K562 (cell line): ENCODE data around the gene PDZRN4.

Source experiments
- POLR2AphosphoS5 ChIP-seq: IDR thresholded peaks from 2 replicates; pipeline ENCODE4 v1.6.1; 2011; ENCODE audit warnings: mild to moderate bottlenecking, low read depth, low read length, moderate library complexity; ENCODE audit not compliant: control insufficient read depth, insufficient read depth
- RCOR1 ChIP-seq, 2 experiments: IDR thresholded peaks; 2 replicates each; pipeline ENCODE4 v1.6.1; 2012; ENCODE audit warnings: low read depth in 2 of 2, low read length in 2 of 2, borderline replicate concordance in 1 of 2, improper control_type of control experiment in 1 of 2
- ZC3H4 ChIP-seq: sonication (generic); formaldehyde crosslinking; IDR thresholded peaks from 2 replicates; pipeline ENCODE4 v1.9.0; 2021; ENCODE audit warnings: missing genetic modification reagents, borderline replicate concordance
- ZFP1 ChIP-seq: fragments of 450-650 bp; formaldehyde crosslinking; IDR thresholded peaks from 2 replicates; pipeline ENCODE4 v1.4.0; 2020; ENCODE audit warnings: mild to moderate bottlenecking, mixed read lengths
- TF ChIP-seq, protein P1 (sequence below), 2 experiments: fragments of 450-650 bp in 1 of 2; sonication (generic) in 1 of 2; formaldehyde crosslinking in 1 of 2; IDR thresholded peaks in 1 of 2; conservative IDR thresholded peaks in 1 of 2; 2 replicates each; pipeline versions ENCODE4 v1.6.1 to v1.8.1; 2016 to 2023; ENCODE audit warnings: mild to moderate bottlenecking in 2 of 2, moderate library complexity in 2 of 2, inconsistent platforms in 1 of 2, missing genetic modification reagents in 1 of 2
- TF ChIP-seq, protein P2 (sequence below), 3 experiments: IDR thresholded peaks in 2 of 3; conservative IDR thresholded peaks in 1 of 3; 2 replicates each; pipeline ENCODE4 v1.5.1; 2011 to 2012; ENCODE audit warnings: low read length in 3 of 3, mild to moderate bottlenecking in 3 of 3, control low read depth in 2 of 3, improper control_type of control experiment in 1 of 3, inconsistent platforms in 1 of 3, low read depth in 1 of 3, mixed read lengths in 1 of 3, moderate library complexity in 1 of 3; ENCODE audit not compliant: insufficient read depth in 2 of 3
- TF ChIP-seq, protein P3 (sequence below): fragments of 250-450 bp; sonication (Bioruptor Pico); IDR thresholded peaks from 2 replicates; pipeline ENCODE4 v1.8.0; 2022; ENCODE audit warnings: inconsistent platforms, mild to moderate bottlenecking, moderate library complexity, borderline replicate concordance
- TF ChIP-seq, protein P4 (sequence below): fragments of 450-650 bp; IDR thresholded peaks from 2 replicates; pipeline ENCODE4 v1.6.1; 2017; ENCODE audit warnings: mild to moderate bottlenecking, moderate library complexity

DNA sequence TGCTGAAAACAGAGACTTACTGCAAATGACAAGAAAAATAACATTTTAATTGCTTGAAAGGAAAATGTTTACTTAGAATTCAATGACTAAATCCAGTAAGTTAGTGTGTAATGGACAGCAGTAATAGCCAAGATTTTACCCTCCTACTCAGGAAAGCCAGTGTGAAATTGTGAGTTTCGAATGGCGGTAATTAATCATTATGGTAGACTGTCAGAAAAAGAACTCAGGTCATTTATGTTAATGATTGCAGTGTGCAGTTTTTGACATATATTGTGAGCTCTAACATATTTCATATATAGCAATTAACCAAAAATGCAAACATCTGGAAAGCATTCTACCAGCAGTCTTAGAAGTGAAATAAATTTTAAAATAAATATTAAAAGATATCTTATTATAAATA lies 60.3 kb downstream of the PDZRN4 start:
- TF ChIP-seq POLR2AphosphoS5 (no peak), ZC3H4 (CRISPR knock-in tag) (no peak), ZFP1 (CRISPR knock-in tag) (no peak), RCOR1 (IDR thresholded peaks at IDR 0.05; ENCODE audit: borderline replicate concordance in 1 of 2, low read depth in 2 of 2, low read length in 2 of 2) (no peak)
- TF ChIP-seq, protein P1, sequence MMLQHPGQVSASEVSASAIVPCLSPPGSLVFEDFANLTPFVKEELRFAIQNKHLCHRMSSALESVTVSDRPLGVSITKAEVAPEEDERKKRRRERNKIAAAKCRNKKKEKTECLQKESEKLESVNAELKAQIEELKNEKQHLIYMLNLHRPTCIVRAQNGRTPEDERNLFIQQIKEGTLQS (IDR thresholded peaks at IDR 0.05): no peak
- TF ChIP-seq, protein P1 (CRISPR knock-in tag; conservative IDR thresholded peaks at IDR 0.05): no peak
- TF ChIP-seq, protein P2, sequence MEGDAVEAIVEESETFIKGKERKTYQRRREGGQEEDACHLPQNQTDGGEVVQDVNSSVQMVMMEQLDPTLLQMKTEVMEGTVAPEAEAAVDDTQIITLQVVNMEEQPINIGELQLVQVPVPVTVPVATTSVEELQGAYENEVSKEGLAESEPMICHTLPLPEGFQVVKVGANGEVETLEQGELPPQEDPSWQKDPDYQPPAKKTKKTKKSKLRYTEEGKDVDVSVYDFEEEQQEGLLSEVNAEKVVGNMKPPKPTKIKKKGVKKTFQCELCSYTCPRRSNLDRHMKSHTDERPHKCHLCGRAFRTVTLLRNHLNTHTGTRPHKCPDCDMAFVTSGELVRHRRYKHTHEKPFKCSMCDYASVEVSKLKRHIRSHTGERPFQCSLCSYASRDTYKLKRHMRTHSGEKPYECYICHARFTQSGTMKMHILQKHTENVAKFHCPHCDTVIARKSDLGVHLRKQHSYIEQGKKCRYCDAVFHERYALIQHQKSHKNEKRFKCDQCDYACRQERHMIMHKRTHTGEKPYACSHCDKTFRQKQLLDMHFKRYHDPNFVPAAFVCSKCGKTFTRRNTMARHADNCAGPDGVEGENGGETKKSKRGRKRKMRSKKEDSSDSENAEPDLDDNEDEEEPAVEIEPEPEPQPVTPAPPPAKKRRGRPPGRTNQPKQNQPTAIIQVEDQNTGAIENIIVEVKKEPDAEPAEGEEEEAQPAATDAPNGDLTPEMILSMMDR (IDR thresholded peaks at IDR 0.05 in 2 of 3, conservative IDR thresholded peaks at IDR 0.05 in 1 of 3; ENCODE audit: insufficient read depth in 2 of 3, low read depth in 1 of 3, low read length in 3 of 3): no peak
- TF ChIP-seq, protein P3, sequence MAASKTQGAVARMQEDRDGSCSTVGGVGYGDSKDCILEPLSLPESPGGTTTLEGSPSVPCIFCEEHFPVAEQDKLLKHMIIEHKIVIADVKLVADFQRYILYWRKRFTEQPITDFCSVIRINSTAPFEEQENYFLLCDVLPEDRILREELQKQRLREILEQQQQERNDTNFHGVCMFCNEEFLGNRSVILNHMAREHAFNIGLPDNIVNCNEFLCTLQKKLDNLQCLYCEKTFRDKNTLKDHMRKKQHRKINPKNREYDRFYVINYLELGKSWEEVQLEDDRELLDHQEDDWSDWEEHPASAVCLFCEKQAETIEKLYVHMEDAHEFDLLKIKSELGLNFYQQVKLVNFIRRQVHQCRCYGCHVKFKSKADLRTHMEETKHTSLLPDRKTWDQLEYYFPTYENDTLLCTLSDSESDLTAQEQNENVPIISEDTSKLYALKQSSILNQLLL (CRISPR knock-in tag): no peak
- TF ChIP-seq, protein P4, sequence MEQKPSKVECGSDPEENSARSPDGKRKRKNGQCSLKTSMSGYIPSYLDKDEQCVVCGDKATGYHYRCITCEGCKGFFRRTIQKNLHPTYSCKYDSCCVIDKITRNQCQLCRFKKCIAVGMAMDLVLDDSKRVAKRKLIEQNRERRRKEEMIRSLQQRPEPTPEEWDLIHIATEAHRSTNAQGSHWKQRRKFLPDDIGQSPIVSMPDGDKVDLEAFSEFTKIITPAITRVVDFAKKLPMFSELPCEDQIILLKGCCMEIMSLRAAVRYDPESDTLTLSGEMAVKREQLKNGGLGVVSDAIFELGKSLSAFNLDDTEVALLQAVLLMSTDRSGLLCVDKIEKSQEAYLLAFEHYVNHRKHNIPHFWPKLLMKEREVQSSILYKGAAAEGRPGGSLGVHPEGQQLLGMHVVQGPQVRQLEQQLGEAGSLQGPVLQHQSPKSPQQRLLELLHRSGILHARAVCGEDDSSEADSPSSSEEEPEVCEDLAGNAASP: no peak
